ENCODE results near the gene TCF4.

Gene TCF4

GRCh38 chr18:55339990-55340389 is 248.0 kb downstream of the TCF4 start:
- DNase-seq: no peak

DNA sequence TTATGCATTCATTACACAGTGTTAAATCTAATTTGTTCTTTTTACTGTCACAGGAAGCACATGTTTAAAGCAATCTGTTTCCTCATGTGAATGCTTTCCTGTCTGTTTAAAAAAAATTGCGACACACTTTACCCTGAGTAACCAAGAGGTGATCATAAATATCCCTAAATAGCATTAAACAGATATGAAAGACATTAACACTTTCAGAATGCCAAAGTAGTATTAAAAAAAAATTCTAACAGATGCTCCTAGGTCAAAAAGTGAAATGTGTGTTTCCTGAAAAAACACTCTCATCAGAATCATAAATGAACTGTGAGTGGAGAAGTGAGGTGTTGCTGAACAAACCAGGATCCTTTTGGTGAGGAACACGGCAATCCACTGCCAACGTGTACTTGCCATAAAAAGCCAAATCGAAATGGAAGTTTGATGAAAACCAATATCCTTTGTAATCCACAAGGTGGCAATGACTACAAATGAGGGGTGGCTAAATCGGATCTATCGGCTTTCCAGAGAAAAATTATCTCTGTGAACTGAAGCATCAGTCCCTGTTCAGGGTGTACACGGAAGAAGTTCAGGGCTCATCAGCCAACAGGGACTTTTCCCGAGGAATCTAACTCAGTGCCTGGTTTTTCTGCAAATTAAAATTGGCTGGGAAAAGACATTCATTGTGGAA is 248.9 kb downstream of the TCF4 start:
- no peak for DNase-seq

DNA sequence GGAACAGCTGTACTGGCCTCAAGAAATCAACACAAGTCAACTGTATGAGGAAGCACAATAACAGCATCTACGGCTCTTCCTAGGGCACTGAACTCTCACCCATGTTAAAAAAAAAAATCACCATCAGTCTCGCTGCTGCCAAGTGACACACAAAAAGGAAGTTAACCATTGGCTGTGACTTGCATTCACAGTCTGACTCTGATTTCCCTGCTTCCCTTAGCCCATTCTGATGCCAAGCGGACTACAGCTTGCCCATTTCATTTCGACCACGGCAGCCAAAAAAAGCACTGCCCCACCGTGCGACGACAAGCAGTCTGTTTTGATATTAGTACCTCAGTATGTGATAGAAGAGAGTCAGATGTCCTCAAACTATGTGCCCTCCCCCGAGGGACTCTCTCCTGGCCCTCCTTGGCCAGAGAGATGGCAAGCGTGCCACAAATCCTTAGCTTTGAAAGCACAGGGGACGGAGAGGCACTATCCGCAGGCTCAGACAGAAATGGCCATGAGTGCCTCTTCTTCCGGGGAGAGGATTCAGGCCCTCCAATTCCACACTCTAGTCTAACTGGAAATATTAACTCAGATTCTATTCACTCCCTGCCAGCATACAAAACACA is 250.0 kb downstream of the TCF4 start:
- DNase-seq: no peak

- DNase-seq: no peak
Observed at GRCh38 chr18:55337138-55337537, 250.9 kb downstream of the TCF4 start.

- DNase-seq: no peak
Observed at GRCh38 chr18:55336438-55337100, 251.4 kb downstream of the TCF4 start.

DNA sequence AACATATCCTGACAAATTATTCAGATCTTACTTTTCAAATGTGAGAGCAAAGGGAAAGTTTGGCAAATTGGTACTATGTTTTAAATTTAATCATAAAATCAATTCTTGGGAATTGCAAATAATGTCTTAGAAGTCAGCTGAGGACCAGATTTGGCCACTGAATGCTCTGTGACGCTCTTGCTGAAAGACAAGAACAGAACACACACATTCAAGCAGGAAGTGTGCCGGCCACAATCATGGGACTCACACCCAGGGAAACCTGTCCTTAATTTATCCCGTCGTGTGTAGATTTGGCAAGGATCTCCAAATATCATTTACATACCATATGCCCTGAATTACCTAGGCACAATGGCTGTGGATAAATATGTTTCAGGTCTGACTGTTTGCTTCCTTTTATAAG is 253.1 kb downstream of the TCF4 start:
- no peak for DNase-seq

DNA sequence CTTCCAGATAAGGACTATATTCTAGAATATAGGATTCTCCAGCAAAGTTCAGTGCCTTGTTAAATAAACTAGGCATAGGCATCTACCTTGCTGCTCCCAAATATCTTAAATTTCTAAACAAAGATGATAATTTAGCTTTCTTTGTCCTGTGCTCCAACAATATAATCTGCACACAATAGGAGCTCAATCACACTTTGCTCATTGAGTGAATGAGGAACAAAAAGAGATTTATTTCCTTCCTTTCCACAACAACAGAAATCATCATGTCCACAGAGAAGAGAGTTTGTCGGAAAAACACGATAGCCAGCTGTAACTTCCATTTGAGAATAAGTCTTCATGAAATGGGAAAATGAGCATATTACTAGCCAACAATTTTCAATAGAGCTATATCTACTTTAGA is 256.7 kb downstream of the TCF4 start:
- no peak for DNase-seq

DNA sequence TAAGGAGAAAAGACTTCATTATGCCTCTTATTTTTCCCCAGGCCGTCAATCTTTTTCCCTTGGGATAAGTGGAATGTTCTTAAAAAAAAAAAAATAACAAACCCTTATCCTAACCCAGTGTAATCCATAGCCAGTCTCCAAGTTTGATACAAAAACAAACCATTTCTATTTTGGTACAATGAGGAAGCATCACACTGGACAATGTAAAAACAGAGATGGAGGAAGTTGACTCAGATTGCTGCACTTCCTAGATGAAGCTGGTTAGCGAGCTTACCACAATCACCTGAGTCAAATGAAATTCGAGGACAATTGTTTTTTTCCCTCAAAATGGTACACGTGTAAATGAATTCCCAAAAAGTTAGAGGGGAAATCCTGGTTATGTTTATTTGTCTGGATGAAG is 259.7 kb downstream of the TCF4 start:
- DNase-seq: no peak

DNA sequence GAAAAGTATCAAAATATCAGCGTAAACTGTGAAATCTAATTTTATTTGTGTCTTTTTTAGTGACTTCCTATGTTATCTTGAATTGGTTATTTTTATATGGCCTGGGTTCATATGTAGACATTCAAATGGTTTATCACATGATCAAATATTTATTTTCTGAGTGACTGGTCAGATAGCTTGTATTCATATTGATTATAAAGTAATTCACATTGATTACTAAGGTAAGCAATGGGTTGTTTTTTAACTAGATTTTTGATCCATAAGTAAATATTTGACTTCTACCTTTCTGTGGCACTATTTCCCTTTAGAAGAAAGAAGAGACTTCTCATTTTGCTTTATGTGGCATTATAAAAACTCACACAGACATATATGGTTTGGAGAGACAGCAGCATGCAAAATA is 260.5 kb downstream of the TCF4 start:
- no peak for DNase-seq

DNA sequence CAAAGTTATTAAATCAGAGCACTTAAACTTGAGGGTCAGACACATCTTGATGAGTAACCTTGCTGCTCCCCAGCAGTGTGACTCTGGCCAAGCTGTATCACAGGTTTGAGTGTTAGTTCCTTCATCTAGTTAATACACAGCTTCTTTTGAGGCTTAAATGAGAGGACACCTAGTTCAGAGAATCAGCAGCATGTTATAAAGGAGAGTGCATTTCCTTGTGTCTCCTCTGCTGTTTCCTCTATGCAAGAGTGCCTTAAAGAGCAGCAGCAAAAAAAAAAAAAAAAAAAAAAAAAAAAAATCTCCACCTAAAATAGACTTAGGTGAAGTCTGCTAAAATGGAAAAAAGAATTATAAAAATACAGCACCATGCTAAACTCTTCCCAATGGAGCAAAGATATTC is 261.9 kb downstream of the TCF4 start:
- no peak for DNase-seq

GRCh38 chr18:55324166-55324565 is 263.8 kb downstream of the TCF4 start:
- DNase-seq: no peak

DNA sequence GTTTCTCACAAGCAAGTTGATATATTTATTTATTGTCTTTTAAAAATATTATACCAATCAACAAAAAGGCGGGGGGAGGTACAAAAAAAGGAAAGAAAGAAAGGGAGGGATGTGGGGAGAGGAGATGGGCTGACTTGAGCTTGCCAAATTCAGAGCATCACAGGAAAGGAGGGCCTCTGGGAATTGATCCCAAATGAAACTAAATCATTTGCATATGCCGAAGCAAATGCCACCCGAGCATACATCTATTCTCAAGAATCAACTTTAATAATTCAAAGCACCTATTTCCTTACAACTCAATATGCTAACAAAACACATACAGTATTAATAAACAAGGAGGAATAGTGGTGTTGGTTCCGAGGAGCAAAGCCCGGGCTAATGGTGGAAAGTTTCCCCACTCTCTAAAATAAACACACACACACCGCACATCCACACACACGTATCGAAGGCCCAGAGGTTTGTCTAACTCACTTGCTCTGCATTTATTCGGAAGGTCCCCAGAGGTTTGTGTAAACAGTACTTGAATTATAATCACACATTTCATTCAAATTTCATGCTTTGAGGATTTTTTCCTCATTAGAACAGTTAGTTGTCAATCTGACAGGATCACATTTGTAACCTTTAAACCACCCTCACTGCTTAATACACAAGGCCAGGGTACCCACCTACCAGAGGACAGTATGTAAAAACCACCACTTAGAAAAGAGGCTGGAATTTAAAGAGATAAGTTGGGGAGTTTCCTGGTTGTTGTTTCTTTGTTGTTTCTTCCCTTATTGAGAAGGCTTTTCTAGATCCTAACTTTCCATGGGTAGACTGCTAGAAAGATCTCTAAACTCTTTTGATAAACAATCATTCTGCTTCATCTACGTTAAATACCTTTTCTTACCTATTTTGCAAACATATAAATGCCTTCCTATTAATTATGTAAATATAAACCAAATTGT is 264.7 kb downstream of the TCF4 start:
- no peak for DNase-seq

DNA sequence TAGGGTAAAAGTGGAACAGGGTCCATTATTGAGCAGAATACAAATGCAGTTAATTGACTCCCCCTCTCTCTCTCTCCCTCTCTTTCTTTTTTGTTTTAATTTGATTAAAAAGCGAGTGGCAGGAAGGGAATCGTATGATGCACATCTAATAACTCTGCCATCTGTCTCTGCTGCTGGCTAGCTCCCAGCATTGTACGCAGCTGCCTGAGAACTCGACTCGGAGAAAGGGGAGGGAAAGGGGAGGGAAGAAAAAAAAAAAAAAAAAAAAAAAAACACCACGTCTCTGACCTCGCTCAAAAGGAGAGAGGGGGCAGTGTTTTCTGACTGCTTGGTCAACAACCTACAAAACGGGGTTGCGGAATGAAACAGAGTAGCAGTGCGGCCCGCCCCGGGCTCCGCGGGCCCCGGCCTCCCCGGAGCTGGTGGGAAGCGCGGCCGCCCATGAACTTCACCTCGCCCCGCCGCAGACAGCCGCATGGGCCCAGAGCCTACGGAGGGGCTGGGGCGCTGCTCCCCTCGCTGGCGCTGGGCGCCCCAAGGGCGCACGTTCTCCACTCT is 265.7 kb downstream of the TCF4 start:
- DNase-seq: peak; percentile 88

- peak; percentile 88 for DNase-seq
Observed at GRCh38 chr18:55321265-55322177, 266.5 kb downstream of the TCF4 start.

GRCh38 chr18:55320424-55321264 is 267.3 kb downstream of the TCF4 start:
- DNase-seq: no peak

DNA sequence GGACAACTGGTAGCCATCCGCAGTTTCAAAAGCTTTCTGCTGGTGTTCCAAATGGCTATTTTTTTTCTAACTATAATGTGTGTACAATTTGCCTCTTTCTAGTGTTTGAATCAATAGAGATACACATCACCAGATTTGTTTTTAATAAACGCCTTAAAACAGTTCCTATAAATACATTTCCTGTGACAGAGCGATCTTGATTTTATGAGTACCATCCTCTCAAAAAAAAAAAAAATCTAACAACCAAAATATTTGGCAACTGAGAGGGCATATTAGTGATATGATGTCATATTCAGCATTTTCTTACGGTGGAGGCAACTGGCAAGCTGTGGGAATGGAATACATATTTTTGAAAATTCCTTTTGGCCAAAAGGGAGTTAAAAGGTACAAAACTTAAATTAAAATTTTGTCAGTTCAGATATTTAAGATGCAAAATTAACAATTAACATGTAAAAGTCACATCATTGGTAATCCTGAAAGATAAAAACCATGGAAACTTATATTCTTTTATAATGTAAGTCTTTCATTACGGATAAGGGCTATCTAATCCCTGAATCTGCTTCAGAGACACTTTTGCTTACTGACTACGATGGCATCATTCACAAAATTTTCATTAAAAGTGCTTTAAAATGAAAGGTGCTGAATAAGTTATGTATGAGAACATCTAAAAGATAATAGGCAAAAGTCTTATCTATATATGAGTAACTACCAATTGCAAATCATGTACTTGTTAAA is 268.4 kb downstream of the TCF4 start:
- DNase-seq: no peak

GRCh38 chr18:55318951-55319441 is 269.0 kb downstream of the TCF4 start:
- DNase-seq: no peak

DNA sequence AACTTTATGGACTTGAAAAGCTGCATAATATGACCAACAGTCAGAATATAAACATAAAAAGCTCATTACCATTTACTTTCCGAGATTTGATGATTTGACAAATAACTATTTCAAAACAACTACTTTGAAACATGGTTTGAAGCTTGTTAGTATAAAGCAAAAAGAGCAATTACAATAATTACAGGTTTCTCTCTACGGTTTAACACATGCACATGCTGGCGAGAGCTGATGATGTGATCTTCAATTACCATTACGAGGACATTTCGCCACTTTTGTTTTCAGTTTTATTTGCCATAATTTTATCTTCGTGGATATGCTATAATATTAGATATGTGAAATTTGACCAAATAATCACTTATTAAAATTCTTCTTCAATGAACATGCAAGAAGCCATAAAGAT is 270.1 kb downstream of the TCF4 start:
- no peak for DNase-seq

GRCh38 chr18:55317324-55317723 is 270.7 kb downstream of the TCF4 start:
- DNase-seq: no peak
